ENCODE results near the gene BCL3.
"Not testable (repeated sequence)": the region's sequence is repeated elsewhere in the genome, so short reads cannot be mapped to it uniquely, and the experiment has no call there.

The BCL3 gene

DNA sequence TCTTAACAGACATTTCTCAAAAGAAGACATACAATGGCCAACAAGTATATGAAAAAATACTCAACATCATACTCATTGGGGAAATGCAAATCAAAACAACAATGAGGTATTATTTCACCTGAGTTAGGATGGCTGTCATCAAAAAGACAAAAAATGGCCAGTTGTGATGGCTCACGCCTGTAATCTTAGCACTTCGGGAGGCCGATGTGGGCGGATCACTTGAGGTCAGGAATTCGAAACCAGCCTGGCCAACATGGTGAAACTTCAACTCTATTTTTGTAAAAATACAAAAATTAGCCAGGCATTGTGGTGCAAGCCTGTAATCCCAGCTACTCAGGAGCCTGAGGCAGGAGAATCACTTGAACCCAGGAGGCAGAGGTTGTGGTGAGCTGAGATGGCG lies 27.6 kb upstream of the BCL3 start:
- no peak for ATAC-seq
- no peak for DNase-seq

- not testable (repeated sequence) for ATAC-seq, DNase-seq
Measured at GRCh38 chr19:44721369-44721768, 27.1 kb upstream of the BCL3 start.

GRCh38 chr19:44722131-44723121 lies 26.1 kb upstream of the BCL3 start:
- peak; percentile 42 for DNase-seq
- ATAC-seq, result peak; percentile 32

DNA sequence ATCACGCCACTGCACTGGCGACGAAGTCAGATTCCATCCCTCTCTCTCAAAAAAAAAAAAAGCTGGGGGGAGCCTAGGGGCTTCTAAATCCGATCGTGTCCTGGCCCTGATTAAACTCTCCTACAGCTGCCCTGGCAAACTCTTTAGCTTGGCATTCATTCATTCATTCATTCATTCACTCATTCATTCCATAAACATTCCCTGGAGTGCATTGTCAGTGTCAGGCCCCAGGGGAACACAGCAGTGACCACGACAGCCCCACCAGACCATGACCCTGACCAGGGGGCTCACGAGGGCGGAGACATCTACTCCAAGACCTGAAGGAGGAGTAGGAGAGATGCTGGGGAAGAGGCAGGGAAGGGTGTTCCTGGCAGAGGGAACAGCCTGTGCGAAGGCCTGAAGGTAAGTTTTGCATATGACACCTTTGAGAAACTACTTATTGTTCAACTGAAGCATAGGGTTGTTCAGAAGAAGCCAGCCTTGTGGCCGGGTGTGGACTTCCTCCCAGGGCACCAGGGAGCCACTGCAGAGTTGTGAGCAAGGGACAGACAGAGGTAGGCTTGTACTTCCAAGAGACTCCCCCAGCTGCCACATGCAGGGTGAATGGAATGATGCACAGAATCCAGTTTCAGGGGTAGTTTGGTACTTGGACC lies 25.1 kb upstream of the BCL3 start:
- ATAC-seq, result peak; percentile 51
- DNase-seq, result no peak

- ATAC-seq, result peak; percentile 81
- peak; percentile 81 for DNase-seq
Measured at GRCh38 chr19:44723952-44724319, 24.6 kb upstream of the BCL3 start.

DNA sequence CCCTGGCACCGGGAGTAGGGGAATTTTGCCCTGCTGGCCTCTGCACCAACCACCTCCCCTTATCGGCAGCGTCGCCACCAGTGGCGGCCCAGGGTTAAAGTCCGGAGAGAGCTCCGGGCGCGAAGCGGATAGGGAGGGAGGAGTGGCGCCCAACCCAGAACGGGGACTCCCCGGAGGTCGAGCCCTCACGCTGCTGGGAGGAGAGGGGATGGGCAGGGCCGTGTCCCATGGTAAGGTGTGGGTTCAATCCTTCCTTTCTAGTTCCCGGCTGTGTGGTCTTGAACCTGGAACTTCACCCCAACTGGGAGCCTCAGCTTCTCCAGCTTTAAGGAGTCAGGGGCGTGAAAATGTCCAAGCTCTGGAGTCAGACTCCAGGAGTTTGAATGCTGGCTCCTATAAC lies 23.3 kb upstream of the BCL3 start:
- DNase-seq (no peak), ATAC-seq (no peak)

GRCh38 chr19:44725684-44726083 lies 22.8 kb upstream of the BCL3 start:
- ATAC-seq (no peak), DNase-seq (no peak)

- DNase-seq, result no peak
Measured at GRCh38 chr19:44726465-44726864, 22.0 kb upstream of the BCL3 start.

GRCh38 chr19:44728178-44728577 lies 20.3 kb upstream of the BCL3 start:
- DNase-seq (no peak), ATAC-seq (no peak)

More at GRCh38 chr19:44726465-44726864, 22.0 kb upstream of the BCL3 start:
- no peak for ATAC-seq

DNA sequence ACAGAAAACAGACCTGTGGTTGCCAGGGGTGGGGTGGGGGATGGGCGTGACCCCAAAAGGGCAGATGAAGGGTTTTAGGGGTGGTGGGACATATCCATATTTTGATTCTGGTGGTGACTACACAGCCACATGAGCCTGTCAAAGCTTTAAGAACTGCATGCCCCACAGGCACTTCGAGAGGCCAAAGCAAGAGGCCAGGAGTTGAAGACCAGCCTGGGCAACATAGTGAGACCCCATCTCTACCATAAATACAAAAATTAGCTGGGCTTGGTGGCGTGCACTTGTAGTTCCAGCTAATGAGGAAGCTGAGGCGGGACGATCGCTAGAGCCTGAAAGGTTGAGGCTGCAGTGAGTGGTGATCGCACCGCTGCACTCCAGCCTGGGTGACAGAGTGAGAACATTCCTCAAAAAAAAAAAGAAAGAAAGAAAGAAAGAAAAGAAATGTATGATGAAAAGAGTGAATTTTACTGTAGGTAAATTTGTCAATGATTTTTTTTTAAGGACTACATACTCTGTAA lies 18.9 kb upstream of the BCL3 start:
- DNase-seq (no peak), ATAC-seq (no peak)

GRCh38 chr19:44731081-44731480 lies 17.4 kb upstream of the BCL3 start:
- DNase-seq (no peak), ATAC-seq (no peak)

- ATAC-seq (no peak), DNase-seq (no peak)
Measured at GRCh38 chr19:44731622-44732021, 16.9 kb upstream of the BCL3 start.

- no peak for DNase-seq
- no peak for ATAC-seq
Measured at GRCh38 chr19:44732235-44733014, 16.1 kb upstream of the BCL3 start.

DNA sequence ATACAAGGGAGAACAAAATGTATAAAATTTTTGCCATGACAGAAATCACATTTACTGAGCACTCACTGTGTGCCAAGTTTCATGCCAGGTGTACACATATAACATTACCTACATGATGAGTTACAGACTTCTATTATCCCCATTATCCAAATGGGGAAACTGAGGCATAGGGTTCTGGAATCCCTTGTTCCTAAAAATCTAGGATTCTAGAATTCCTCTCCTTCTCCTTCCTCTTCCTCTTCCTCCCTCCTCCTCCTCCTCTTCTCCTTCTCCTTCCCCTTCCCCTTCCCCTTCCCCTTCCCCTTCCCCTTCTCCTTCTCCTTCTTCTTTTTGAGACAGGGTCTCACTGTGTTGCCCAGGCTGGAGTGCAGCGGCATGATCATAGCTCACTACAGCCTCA lies 14.2 kb upstream of the BCL3 start:
- DNase-seq, result no peak
- ATAC-seq, result no peak

- ATAC-seq, result no peak
- DNase-seq, result no peak
Measured at GRCh38 chr19:44735011-44735410, 13.5 kb upstream of the BCL3 start.

GRCh38 chr19:44737238-44738071 lies 11.1 kb upstream of the BCL3 start:
- DNase-seq, result no peak

GRCh38 chr19:44738136-44738535 lies 10.4 kb upstream of the BCL3 start:
- ATAC-seq, result no peak
- no peak for DNase-seq

More at GRCh38 chr19:44737238-44738071, 11.1 kb upstream of the BCL3 start:
- no peak for ATAC-seq

DNA sequence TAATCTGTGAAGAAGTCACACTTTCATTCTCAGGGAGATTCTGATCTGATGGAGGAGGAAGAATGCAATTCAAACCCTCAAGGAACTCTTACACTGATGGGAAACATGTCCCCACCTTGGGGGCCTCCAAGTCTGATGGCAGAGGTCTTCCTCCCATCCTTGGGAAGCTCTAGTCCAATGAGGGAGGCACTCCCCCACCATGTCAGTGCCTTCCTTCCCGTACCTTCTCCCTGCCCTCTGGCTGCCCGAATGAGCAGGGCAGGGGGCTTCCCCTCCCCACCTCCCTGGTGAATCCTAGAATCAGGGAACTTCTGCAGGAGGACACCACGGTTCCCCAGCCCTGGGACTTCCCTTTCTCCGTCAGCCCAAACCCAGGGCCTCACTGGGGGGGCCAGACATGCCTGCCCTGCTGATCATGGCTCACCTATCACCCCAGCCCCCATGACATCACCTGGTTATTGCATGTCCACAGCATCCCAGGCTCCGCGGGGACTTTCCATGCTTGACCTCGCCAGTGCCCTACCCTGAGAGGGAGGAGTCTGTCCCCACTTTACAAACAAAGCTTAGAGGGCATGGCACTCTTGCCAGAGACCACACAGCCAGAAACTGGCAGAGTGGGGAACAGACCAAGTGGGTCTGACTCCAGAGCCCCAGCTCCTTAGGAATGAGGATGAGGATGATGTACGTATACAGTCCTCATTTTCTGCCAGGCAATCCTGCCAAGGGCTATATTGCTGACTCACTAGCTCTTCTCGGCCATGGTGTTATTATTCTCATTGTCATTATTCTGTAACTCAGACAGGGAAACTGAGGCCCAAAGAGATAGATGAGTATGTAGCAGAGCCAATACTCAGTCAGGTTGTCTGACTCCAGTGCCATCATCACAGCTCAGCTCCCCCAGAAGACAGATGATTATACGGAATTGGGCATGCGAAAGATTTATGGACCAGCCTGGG lies 9.6 kb upstream of the BCL3 start:
- ATAC-seq, result no peak

GRCh38 chr19:44740351-44740824 lies 8.1 kb upstream of the BCL3 start:
- no peak for DNase-seq
- ATAC-seq, result no peak

More for the DNA sequence above, 9.6 kb upstream of the BCL3 start:
- DNase-seq, result no peak

GRCh38 chr19:44741258-44741731 lies 7.2 kb upstream of the BCL3 start:
- peak; percentile 15 for ATAC-seq
- DNase-seq, result no peak
